Subcutaneous adipose tissue (tissue), 4 donors: Measurements from ENCODE around the gene CHST1. TPM values are rescaled to one million over a fixed set of nuclear protein-coding genes. Genes with fewer than 3 reads are reported as not detected.

Source experiments
- total RNA-seq, 4 donors: library from RNA; depleted of rRNA; stranded (reverse); fragments of >200 nt; gene quantifications; one replicate each; pipeline ENCODE4 v1.1.0, GENCODE V29; 2016
- TF ChIP-seq, protein P1 (sequence below): fragments of 450-650 bp; IDR thresholded peaks from one replicate; pipeline ENCODE4 v1.5.1; 2016; ENCODE audit warnings: low read depth, mild to moderate bottlenecking, control low read depth, antibody characterized with exemption, moderate library complexity

Gene CHST1
- total RNA-seq, 4 donors from 2014 or later, result 0.98 to 2.2 (median 1.2) TPM

GRCh38 chr11:45698777-45699497 is 33.5 kb upstream of the CHST1 start:
- TF ChIP-seq, protein P1, sequence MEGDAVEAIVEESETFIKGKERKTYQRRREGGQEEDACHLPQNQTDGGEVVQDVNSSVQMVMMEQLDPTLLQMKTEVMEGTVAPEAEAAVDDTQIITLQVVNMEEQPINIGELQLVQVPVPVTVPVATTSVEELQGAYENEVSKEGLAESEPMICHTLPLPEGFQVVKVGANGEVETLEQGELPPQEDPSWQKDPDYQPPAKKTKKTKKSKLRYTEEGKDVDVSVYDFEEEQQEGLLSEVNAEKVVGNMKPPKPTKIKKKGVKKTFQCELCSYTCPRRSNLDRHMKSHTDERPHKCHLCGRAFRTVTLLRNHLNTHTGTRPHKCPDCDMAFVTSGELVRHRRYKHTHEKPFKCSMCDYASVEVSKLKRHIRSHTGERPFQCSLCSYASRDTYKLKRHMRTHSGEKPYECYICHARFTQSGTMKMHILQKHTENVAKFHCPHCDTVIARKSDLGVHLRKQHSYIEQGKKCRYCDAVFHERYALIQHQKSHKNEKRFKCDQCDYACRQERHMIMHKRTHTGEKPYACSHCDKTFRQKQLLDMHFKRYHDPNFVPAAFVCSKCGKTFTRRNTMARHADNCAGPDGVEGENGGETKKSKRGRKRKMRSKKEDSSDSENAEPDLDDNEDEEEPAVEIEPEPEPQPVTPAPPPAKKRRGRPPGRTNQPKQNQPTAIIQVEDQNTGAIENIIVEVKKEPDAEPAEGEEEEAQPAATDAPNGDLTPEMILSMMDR, result no peak

GRCh38 chr11:45692808-45693453 is 27.5 kb upstream of the CHST1 start:
- TF ChIP-seq, protein P1, result no peak

DNA sequence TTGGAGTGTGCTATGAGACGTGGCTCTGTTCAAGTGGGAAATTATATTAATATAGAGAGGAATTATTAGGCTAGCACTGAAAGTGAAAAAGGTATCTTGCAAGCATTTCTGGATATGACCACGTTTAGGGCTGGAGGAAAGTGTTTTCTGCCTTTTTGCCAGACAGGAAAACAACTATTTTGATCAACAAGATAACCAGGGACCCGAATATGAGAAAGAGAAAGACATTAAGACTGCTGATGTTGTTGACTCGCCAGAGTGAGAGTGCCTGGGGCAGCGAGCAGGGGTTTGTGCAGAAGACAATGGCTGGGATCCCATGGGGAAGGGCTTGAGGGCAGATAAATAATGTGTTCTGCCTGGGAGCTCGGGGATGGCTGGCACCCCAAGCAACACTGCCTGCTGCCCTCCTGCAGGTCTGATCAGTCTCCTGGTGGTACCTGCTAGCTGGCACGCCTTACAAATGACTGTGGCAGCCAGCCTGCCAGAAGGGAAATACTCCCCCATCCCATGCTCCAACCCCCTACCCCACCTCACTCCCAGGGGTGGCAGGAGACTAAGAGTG is 23.1 kb upstream of the CHST1 start:
- TF ChIP-seq, protein P1, result no peak

DNA sequence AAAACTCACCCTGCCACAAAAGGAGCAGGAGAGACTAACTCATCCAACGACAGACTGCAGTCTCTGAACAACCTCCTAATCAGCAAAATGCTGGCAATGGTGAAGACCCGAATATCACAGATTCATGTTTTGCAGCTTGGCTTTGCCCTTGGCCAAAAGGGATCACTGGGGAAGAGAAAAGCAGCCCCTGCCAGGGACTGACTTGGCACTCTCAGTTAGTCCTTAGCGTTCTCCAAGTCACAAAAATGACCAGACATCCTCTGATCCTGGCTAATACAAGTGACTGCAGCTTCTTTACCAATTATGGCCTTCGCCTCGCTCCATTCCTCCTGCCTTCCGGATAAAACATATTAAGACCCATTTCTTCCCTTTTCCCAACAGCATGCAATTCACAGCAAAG is 22.4 kb upstream of the CHST1 start:
- TF ChIP-seq, protein P1, result no peak

DNA sequence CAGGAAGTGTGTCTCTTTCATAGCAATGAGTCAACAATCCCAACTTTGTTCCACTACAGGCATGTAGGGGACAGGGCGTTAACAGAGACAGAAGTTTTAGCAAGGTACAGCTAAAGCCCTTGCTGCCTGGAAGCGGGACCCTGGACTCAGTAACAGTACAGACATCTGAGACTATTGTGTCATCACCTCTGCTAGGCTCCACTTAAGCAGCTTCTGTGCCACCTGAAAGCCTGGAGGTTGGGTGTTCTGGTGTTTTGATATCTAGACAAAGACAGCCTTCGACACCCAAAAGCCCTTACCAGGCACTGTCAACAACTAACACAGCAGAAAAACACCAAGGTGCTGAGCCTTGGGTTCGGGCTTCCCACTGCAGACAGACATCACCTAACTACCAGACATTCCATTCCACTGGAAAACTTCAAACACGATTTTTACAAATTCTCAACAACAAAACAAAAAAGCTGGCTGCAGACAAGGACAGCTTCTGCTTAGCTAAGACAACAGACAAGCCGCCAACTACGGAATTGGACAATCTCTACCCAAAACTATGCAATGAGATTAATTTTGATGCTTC is 20.6 kb upstream of the CHST1 start:
- TF ChIP-seq, protein P1, result no peak

DNA sequence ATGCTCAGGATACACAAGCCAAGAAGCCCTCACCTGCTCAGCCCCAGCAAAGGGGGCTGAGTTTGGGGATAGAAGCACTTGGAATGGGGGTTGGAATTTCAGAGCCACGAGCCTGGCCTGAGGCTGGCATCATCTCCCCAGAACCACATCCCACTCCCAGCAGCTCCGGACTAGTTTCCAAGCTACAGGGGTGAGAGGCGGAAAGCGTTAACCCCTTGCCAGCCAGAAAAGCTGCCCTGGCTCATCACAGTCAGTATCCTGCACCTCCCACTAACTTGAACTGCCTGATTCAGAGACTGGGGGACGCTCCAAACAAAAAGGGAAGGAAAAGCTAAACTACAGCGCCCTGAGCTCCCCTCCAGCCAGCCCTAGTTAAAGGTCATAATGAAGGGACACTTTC is 19.0 kb upstream of the CHST1 start:
- TF ChIP-seq, protein P1, result no peak
